Omental fat pad (tissue), 4 donors: ENCODE data around the gene SCAP. TPM values are rescaled to one million over a fixed set of nuclear protein-coding genes. Genes with fewer than 3 reads are reported as not detected.
"Not testable (repeated sequence)": the region's sequence is repeated elsewhere in the genome, so short reads cannot be mapped to it uniquely, and the experiment has no call there.

Source experiments
- ATAC-seq: fragments of 150-250 bp; one replicate; pipeline ENCODE4 v1.9.1; 2016; ENCODE audit warnings: mild to moderate bottlenecking, moderate library complexity; ENCODE audit not compliant: low FRiP score
- DNase-seq: peaks from one replicate; pipeline ENCODE4 v3.0.0-alpha.2; 2019; ENCODE audit warnings: low spot score
- small RNA-seq: library from RNA; depleted of rRNA; stranded (forward); fragments of <200 nt; gene quantifications from one replicate; pipeline ENCODE3, GENCODE V24; 2016
- total RNA-seq, 4 donors: library from RNA; depleted of rRNA; stranded (reverse); fragments of >200 nt; gene quantifications; one replicate each; pipeline ENCODE4 v1.1.0, GENCODE V29; 2016
- TF ChIP-seq, protein P1 (sequence below), 3 donors: fragments of 450-650 bp; IDR thresholded peaks; one replicate each; pipeline ENCODE4 v1.5.1; 2016 to 2017; ENCODE audit warnings: antibody characterized with exemption in 3 of 3, mild to moderate bottlenecking in 3 of 3, moderate library complexity in 2 of 3

Gene SCAP
- total RNA-seq, 4 donors from 2014 or later = 57.7 to 83.2 (median 78.7) TPM

- DNase-seq (no peak), ATAC-seq (no peak)
- TF ChIP-seq, protein P1, sequence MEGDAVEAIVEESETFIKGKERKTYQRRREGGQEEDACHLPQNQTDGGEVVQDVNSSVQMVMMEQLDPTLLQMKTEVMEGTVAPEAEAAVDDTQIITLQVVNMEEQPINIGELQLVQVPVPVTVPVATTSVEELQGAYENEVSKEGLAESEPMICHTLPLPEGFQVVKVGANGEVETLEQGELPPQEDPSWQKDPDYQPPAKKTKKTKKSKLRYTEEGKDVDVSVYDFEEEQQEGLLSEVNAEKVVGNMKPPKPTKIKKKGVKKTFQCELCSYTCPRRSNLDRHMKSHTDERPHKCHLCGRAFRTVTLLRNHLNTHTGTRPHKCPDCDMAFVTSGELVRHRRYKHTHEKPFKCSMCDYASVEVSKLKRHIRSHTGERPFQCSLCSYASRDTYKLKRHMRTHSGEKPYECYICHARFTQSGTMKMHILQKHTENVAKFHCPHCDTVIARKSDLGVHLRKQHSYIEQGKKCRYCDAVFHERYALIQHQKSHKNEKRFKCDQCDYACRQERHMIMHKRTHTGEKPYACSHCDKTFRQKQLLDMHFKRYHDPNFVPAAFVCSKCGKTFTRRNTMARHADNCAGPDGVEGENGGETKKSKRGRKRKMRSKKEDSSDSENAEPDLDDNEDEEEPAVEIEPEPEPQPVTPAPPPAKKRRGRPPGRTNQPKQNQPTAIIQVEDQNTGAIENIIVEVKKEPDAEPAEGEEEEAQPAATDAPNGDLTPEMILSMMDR (IDR thresholded peaks at IDR 0.05) = no peak
Observed at GRCh38 chr3:47370887-47371697, 104.6 kb downstream of the SCAP start.

DNA sequence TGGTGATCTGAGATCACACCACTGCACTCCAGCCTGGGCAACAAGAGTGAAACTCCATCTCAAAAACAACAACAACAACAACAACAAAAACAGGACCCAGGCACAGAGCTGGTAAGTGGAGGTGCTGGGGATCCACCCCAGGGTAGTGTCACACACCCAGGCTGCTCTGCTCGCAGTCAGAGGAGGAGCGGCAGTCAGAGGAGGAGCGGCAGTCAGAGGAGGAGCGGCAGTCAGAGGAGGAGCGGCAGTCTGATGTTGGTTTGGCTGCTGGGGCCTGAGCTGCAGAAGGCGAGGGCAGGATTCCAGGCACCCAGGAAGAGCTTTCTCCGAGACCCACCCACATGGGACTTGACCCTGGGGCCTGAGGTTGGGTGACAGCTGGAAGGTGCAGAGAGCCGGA lies 105.7 kb downstream of the SCAP start:
- not testable (repeated sequence) for ATAC-seq, DNase-seq

DNA sequence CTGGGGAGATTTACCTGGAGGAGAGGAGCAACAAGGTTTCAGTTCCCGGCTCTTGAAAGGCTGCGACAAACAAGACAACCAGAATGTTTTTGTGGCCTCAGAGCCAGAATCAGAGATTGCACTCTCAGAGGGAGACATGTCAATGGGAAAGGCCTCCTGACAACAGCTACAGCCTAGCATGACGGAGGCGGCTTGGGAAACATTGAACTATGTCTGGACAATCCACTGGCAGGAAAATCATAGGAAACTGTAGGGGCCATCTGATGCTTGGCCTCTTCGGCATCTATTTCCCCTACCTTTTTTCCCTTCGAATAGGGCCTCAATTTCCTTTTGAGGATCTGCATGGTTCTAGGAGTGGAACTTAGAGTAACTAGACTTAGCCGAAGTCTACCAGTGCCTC lies 108.1 kb downstream of the SCAP start:
- DNase-seq = no peak
- TF ChIP-seq, protein P1 (IDR thresholded peaks at IDR 0.05) = no peak
- ATAC-seq = no peak

GRCh38 chr3:47366833-47367232 lies 108.9 kb downstream of the SCAP start:
- ATAC-seq (no peak), DNase-seq (no peak)
- TF ChIP-seq, protein P1 (IDR thresholded peaks at IDR 0.05) = no peak

GRCh38 chr3:47365213-47366153 lies 110.3 kb downstream of the SCAP start:
- TF ChIP-seq, protein P1 (IDR thresholded peaks at IDR 0.05) = no peak
- ATAC-seq (no peak), DNase-seq (no peak)

Small RNA genes within 50 kb of the gene (small RNA-seq; reads per million reads assigned to genes)
- not detected for gene AC099778.2

Other genes starting within 250 kb of the SCAP start
- gene KIF9, start 193.1 kb downstream of the SCAP start, total RNA-seq = 10 to 100 TPM in 2 of 4 donors, 1 to 10 TPM in 2; 2.8 to 16.1 (median 9.4) TPM
- 10 to 100 TPM; 13.7 to 30.3 (median 15.4) TPM for gene KLHL18, start 193.0 kb downstream of the SCAP start, total RNA-seq
- gene PTPN23, start 94.9 kb downstream of the SCAP start, total RNA-seq = 10 to 100 TPM; 14.0 to 61.0 (median 30.2) TPM
- 10 to 100 TPM; 14.8 to 31.2 (median 23.8) TPM for gene ELP6, start 37.8 kb upstream of the SCAP start, total RNA-seq
- gene CSPG5, start 102.9 kb upstream of the SCAP start, total RNA-seq = 1 to 10 TPM in 3 of 4 donors, under 1 TPM in 1; 0.47 to 4.7 (median 1.2) TPM